Bronchial epithelial cell (primary cell): ENCODE results near the gene SYNDIG1L. TPM values are rescaled to one million over a fixed set of nuclear protein-coding genes. Genes with fewer than 3 reads are reported as not detected.

ENCODE experiments used
- DNase-seq: peaks from one replicate; pipeline ENCODE4 v3.0.0-alpha.2; 2010; ENCODE audit warnings: low read depth
- FAIRE-seq: peaks from 2 replicates; lab custom pipeline; 2011; peaks lifted over from hg19 to GRCh38; lab: Jason Lieb, UNC
- H3K27me3 ChIP-seq: 2 replicates; pipeline ENCODE4 v1.5.1; 2011; ENCODE audit warnings: low read length; ENCODE audit not compliant: control insufficient read depth, insufficient read depth
- H3K36me3 ChIP-seq: 2 replicates; pipeline ENCODE4 v1.5.1; 2011; ENCODE audit warnings: low read length; ENCODE audit not compliant: control insufficient read depth, insufficient read depth
- H3K4me3 ChIP-seq: 2 replicates; pipeline ENCODE4 v1.5.1; 2011; ENCODE audit warnings: mild to moderate bottlenecking, low read depth, low read length, control low read depth
- total RNA-seq: library from RNA; depleted of rRNA; stranded (reverse); fragments of >200 nt; gene quantifications from 2 replicates; pipeline ENCODE4 v1.2.1, GENCODE V29; 2014
- TF ChIP-seq, protein P1 (sequence below): IDR thresholded peaks from 2 replicates; pipeline ENCODE4 v1.5.1; 2011; ENCODE audit warnings: mild to moderate bottlenecking, moderate library complexity, low read length, control low read depth, inconsistent platforms; ENCODE audit not compliant: insufficient read depth, severe bottlenecking

The SYNDIG1L gene
- total RNA-seq, 1 donor from 2014 or later, result under 0.01 TPM

DNA sequence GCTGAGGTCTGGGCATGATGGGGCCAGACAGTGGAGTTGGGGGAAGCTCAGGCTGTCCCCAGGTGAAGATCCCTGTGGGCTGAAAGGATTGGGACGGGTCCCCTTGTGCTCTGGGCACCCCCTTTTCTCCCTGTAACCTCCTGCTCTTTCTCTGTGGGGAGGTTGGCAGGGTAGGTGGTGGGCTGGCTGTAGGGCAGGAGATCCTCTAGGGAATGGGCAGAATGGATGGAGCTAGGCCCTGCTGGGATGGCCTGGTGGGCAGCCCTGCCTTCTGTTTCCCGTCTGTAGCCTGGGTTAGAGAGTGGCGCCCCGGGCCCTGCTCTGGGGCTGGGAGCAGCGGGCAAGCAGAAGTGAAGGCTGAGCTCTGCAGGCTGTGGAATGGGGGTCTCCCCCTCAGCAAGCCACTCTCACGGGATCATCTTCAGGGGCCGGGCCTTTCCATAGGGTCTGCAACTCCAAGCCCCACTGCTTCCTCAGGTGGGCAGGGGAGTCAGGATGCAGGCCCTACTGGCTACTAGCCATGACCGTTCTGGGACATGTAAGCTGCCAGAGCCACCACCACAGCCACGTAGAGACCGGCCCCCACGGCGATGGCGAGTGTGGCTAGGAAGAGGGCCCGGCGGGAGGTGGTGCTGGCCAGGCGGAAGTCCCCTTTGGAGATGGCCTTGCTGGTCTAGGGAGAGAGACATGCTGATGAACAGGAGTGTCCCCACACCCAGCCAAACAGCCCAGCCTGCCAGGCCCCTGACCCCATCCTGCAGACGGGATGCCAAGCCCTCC, 18.8 kb downstream of the SYNDIG1L start:
- peak; percentile 13 for FAIRE-seq

DNA sequence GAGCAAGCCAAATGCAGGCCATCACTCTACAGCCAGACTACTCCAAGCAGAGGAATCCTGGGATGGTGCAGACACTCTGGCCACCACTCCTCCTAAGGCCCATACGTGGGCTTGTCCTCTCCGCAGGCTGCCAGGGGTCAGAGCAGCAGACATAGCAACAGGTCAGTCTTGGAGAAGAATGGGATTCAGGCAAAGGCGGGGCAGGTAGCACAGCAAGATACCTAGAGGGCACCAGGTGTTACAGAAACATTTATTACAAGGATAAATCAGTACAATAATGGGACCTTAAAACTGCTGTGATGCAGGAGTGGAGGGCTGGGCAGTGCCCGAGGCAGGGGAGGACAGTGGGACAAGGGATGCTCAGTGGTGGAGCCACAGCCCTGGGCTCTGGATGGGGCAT, 20.3 kb downstream of the SYNDIG1L start:
- H3K4me3 ChIP-seq, result no peak overlapping the region
- no peaks in the 10 kb centered on the region for H3K36me3 ChIP-seq
- DNase-seq (no peak), FAIRE-seq (no peak)
- TF ChIP-seq, protein P1, sequence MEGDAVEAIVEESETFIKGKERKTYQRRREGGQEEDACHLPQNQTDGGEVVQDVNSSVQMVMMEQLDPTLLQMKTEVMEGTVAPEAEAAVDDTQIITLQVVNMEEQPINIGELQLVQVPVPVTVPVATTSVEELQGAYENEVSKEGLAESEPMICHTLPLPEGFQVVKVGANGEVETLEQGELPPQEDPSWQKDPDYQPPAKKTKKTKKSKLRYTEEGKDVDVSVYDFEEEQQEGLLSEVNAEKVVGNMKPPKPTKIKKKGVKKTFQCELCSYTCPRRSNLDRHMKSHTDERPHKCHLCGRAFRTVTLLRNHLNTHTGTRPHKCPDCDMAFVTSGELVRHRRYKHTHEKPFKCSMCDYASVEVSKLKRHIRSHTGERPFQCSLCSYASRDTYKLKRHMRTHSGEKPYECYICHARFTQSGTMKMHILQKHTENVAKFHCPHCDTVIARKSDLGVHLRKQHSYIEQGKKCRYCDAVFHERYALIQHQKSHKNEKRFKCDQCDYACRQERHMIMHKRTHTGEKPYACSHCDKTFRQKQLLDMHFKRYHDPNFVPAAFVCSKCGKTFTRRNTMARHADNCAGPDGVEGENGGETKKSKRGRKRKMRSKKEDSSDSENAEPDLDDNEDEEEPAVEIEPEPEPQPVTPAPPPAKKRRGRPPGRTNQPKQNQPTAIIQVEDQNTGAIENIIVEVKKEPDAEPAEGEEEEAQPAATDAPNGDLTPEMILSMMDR, result no peak
- H3K27me3 ChIP-seq, result peaks cover 11% of the 10 kb centered on the region

More for the DNA sequence above, 18.8 kb downstream of the SYNDIG1L start:
- Histone ChIP-seq H3K36me3 (no peaks in the 10 kb centered on the region), H3K4me3 (no peak overlapping the region), H3K27me3 (peaks cover 9% of the 10 kb centered on the region)
- TF ChIP-seq, protein P1, result no peak
- DNase-seq, result no peak

DNA sequence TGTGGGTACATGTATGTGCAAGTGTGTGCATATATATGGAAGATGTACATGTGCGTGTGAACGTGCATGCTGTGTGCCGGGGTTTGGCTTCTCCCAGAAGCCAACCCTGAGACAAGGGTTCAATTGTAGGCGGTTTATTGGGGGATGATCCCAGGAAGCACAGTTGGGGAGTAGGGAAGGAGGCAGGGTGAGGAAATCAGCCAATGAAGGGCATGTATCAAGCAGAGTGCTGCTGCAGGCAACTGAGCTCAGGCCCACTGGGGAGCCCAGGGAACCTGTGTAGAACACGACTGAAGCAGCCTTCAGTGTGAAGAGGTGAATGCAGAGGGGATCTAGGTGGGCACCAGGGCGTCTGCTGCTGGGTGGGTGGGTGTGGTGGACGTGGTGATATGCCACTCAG, 21.6 kb downstream of the SYNDIG1L start:
- Histone ChIP-seq H3K27me3 (peaks cover 13% of the 10 kb centered on the region), H3K36me3 (no peaks in the 10 kb centered on the region), H3K4me3 (no peak overlapping the region)
- no peak for DNase-seq
- TF ChIP-seq, protein P1, result no peak
- FAIRE-seq, result no peak

GRCh38 chr14:74403619-74404417, 22.2 kb downstream of the SYNDIG1L start:
- Histone ChIP-seq H3K4me3 (no peak overlapping the region), H3K36me3 (no peaks in the 10 kb centered on the region), H3K27me3 (peaks cover 13% of the 10 kb centered on the region)
- FAIRE-seq, result peak; percentile 79
- TF ChIP-seq, protein P1, result no peak
- no peak for DNase-seq

- TF ChIP-seq, protein P1, result no peak
- DNase-seq, result no peak
- Histone ChIP-seq H3K4me3 (no peak overlapping the region), H3K36me3 (no peaks in the 10 kb centered on the region), H3K27me3 (peaks cover 11% of the 10 kb centered on the region)
- FAIRE-seq, result no peak
These were observed 23.4 kb downstream of the SYNDIG1L start for GRCh38 chr14:74402401-74403251.
